BJ (cell line): ENCODE measurements around the gene FNBP1. TPM values are rescaled to one million over a fixed set of nuclear protein-coding genes. Genes with fewer than 3 reads are reported as not detected.

Source experiments
- CTCF ChIA-PET: fragments of 350-600 bp; formaldehyde crosslinking; extraction: SDS; loops from one replicate; lab custom pipeline; 2021; ENCODE audit warnings: antibody characterized with exemption, inconsistent platforms; lab: Yijun Ruan, JAX
- POLR2A ChIA-PET: fragments of 300-600 bp; sonication (Branson Sonifier 250); formaldehyde crosslinking; extraction: SDS; loops from one replicate; lab custom pipeline; 2021; ENCODE audit warnings: antibody characterized with exemption; lab: Charles Lee
- DNase-seq: peaks from one replicate; pipeline ENCODE4 v3.0.0-alpha.2; 2011; ENCODE audit warnings: low read depth
- H3K27me3 ChIP-seq: 2 replicates; pipeline ENCODE4 v1.6.0; 2011; ENCODE audit warnings: low read length; ENCODE audit not compliant: control insufficient read depth, insufficient read depth
- H3K36me3 ChIP-seq: 2 replicates; pipeline ENCODE4 v1.5.1; 2011; ENCODE audit warnings: low read length; ENCODE audit not compliant: control insufficient read depth, insufficient read depth
- H3K4me3 ChIP-seq: 2 replicates; pipeline ENCODE4 v1.5.1; 2011; ENCODE audit warnings: low read depth, mild to moderate bottlenecking, control low read depth, low read length
- polyA plus RNA-seq: library from polyadenylated mRNA; depleted of rRNA; stranded (reverse); fragments of >200 nt; gene quantifications from 2 replicates; pipeline ENCODE4 v1.2.3, GENCODE V29; 2011
- TF ChIP-seq, protein P1 (sequence below): IDR thresholded peaks from 2 replicates; pipeline ENCODE4 v1.5.1; 2011; ENCODE audit warnings: low read depth, mild to moderate bottlenecking, control low read depth, inconsistent platforms, low read length, moderate library complexity; ENCODE audit not compliant: insufficient read depth

Gene FNBP1
- polyA plus RNA-seq, 1 experiment = 7.8 TPM

DNA sequence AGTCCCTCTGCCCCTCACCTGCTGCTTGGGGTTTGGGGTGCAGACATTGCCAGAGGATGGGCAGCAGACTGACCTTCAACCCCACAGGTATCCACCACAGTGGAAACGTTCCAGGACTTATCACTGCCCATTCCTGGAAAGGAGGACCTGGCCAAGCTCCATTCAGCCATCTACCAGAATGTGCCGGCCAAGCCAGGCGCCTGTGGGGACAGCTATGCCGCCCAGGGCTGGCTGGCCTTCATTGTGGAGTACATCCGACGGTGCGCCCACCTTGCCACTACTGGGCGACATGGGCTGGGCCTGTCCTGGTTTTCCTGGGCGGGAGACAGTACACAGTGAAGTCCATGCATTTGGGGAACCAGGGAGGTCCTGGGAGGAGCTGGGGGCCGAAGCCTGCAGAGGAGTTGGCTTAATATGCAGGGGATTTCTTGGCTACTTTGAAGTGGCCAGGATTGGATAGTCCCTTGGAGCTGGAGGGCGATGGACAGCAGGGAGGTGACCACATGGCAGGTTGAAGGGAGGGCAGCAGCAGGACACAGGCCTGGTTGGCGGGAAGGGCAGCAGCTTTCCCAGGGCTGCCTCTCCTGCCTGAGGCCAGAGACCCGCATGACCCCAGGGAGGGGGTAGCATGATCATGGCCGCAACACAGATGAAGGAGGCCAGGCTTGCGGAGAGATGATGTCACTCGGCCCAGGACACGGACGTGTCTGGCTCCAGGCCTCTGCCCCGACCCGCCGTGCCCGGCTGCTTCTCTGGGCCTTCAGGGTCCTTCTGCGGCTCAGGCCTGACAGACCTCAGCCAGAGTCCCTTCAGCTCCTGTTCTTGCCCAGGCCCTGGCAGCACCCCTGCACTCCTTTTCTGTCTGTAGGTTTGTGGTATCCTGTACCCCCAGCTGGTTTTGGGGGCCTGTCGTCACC is 173.1 kb downstream of the FNBP1 start:
- TF ChIP-seq, protein P1, sequence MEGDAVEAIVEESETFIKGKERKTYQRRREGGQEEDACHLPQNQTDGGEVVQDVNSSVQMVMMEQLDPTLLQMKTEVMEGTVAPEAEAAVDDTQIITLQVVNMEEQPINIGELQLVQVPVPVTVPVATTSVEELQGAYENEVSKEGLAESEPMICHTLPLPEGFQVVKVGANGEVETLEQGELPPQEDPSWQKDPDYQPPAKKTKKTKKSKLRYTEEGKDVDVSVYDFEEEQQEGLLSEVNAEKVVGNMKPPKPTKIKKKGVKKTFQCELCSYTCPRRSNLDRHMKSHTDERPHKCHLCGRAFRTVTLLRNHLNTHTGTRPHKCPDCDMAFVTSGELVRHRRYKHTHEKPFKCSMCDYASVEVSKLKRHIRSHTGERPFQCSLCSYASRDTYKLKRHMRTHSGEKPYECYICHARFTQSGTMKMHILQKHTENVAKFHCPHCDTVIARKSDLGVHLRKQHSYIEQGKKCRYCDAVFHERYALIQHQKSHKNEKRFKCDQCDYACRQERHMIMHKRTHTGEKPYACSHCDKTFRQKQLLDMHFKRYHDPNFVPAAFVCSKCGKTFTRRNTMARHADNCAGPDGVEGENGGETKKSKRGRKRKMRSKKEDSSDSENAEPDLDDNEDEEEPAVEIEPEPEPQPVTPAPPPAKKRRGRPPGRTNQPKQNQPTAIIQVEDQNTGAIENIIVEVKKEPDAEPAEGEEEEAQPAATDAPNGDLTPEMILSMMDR = no peak
- ChIA-PET POLR2A (no interaction called here), CTCF (no interaction called here)
- no peaks in the 10 kb centered on the region for H3K27me3 ChIP-seq
- peaks cover 25% of the 10 kb centered on the region for H3K36me3 ChIP-seq
- no peak overlapping the region for H3K4me3 ChIP-seq
- DNase-seq = no peak

DNA sequence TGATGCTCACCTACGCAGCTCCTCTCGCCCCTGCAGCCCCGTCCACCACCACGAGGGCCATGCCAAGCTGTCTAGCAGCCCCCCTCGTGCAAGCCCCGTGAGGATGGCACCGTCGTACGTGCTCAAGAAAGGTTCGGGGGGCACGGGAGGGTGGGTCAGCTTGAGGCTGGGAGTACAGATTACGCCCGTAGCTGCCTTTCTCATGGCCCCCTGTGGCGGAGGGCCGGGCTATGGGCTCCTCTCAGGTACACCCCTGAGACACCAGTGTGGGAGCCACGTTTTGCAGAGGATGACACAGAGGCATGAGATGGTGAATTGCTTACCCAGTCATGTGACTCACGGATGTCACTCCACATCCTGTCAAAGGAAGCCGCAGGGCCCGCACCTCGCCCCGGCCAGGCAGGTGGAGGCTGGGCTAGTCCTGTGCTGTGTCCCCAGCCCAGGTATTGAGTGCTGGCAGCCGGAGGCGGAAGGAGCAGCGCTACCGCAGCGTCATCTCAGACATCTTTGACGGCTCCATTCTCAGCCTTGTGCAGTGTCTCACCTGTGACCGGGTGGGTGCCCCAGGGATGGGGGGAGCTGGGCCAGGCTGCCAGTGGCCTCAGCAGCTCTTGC is 174.0 kb downstream of the FNBP1 start:
- Histone ChIP-seq H3K4me3 (no peak overlapping the region), H3K36me3 (peaks cover 19% of the 10 kb centered on the region), H3K27me3 (no peaks in the 10 kb centered on the region)
- no peak for DNase-seq
- POLR2A ChIA-PET = interaction anchor here (0.6 kb wide), 1 partner anchor 903 kb away, joined by 3 read pairs; no protein-coding TSS in a partner anchor
- TF ChIP-seq, protein P1 = no peak
- CTCF ChIA-PET = no interaction called here

DNA sequence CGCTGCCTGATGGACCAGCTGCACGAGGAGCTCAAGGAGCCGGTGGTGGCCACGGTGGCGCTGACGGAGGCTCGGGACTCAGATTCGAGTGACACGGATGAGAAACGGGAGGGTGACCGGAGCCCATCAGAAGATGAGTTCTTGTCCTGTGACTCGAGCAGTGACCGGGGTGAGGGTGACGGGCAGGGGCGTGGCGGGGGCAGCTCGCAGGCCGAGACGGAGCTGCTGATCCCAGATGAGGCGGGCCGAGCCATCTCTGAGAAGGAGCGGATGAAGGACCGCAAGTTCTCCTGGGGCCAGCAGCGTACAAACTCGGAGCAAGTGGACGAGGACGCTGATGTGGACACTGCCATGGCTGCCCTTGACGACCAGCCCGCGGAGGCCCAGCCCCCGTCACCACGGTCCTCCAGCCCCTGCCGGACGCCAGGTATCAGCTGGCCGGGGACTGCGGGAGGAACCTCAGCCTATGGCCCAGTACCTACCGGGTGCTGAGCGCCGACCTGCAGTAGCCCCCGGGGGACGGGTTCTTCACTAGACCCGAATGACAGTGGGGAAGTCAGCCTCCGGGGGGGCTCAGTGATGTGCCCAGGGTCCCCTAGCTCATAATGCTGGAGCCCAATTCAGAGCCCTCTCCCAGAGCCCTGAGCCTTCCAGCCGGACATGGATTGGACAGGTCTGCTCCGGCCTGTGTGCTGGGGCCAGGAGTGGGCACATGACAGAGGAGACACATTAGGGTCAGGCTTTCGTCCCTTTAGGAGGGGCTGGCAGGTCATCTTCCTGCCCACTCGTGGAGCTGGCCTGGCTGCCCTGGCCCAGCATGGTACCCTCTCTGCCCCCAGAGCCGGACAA is 174.7 kb downstream of the FNBP1 start:
- TF ChIP-seq, protein P1 = no peak
- Histone ChIP-seq H3K4me3 (no peak overlapping the region), H3K27me3 (no peaks in the 10 kb centered on the region), H3K36me3 (peaks cover 17% of the 10 kb centered on the region)
- CTCF ChIA-PET = interaction anchor here (1.1 kb wide), 1 partner anchor 16 kb away, joined by 3 read pairs; no protein-coding TSS in a partner anchor
- POLR2A ChIA-PET = no interaction called here
- no peak for DNase-seq

DNA sequence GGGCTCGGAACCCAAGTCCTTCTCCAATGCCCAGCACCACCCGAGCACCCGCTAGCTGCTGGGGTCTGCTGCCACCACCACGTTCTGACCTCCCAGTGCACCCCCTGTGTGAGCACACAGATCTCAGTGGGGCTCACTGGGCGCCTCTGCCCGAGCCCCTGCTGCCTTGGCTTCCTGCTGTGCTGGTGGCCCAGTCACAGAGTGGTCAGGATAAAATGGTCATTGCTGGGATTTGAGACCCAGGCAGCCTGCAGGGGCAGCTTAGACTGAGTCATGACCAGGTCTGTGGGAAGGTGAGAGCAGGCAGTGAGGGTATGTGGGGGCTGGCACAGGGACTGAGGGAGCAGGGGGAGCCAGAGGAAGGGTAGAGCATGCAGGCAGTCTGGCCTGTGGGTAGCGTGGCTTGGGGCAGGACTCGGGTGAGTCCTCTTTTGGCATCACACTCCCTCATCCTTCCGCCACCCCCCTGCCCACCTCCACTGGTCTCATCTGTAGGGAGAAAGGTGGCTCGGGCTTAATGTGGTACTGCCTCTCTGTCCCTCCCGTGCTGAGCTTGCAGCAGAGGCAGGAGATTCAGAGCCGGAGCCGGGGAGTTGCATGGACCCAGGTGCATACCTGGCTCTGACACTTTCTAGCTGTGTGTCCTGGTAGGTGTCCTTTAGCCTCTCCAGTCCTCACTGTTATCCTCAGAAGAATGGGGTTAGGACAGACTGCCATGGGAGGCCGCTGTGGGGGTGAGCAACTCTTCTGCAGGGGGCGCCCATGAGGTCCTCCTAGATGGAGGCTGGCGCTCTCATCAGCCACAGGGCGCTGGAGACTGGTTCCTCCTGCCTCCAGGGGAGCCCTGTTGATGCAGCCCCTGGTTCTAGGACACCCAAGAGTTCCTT is 175.6 kb downstream of the FNBP1 start:
- H3K4me3 ChIP-seq = no peak overlapping the region
- no peak for DNase-seq
- ChIA-PET CTCF (interaction anchor here (1.1 kb wide), 1 partner anchor 15 kb away, joined by 3 read pairs; no protein-coding TSS in a partner anchor), POLR2A (no interaction called here)
- no peaks in the 10 kb centered on the region for H3K27me3 ChIP-seq
- TF ChIP-seq, protein P1 = no peak
- peaks cover 19% of the 10 kb centered on the region for H3K36me3 ChIP-seq
